Skin of body (tissue), 2 donors: ENCODE results near the gene PRKACA. TPM values are rescaled to one million over a fixed set of nuclear protein-coding genes. Genes with fewer than 3 reads are reported as not detected.

Experiments
- DNase-seq: peaks from one replicate; lab custom pipeline; 2025; lab: John Stamatoyannopoulos, UW
- total RNA-seq: library from RNA; depleted of rRNA; stranded (reverse); fragments of >200 nt; gene quantifications from one replicate; pipeline ENCODE4 v1.2.3, GENCODE V29; 2014

The PRKACA gene
- total RNA-seq, 1 donor from 2014 or later = 35.0 TPM

- no peak for DNase-seq
Measured at GRCh38 chr19:14094854-14095253, 22.7 kb downstream of the PRKACA start.

GRCh38 chr19:14093117-14093823 is 24.3 kb downstream of the PRKACA start:
- DNase-seq = no peak

- no peak for DNase-seq
Measured at GRCh38 chr19:14091813-14092462, 25.6 kb downstream of the PRKACA start.

- peak; percentile 76 for DNase-seq
Measured at GRCh38 chr19:14091081-14091812, 26.3 kb downstream of the PRKACA start.

GRCh38 chr19:14090509-14091080 is 27.0 kb downstream of the PRKACA start, which contains the start of gene SAMD1:
Gene SAMD1 (minus strand): TSS chr19:14090751.
- DNase-seq = peak; percentile 90

- DNase-seq = no peak
Measured at GRCh38 chr19:14089662-14090508, 27.7 kb downstream of the PRKACA start.

- no peak for DNase-seq
Measured at GRCh38 chr19:14089412-14089661, 28.2 kb downstream of the PRKACA start.

GRCh38 chr19:14088634-14089411 is 28.7 kb downstream of the PRKACA start:
- DNase-seq = no peak

GRCh38 chr19:14086098-14086497 is 31.5 kb downstream of the PRKACA start:
- DNase-seq = no peak

- DNase-seq = no peak
Measured at GRCh38 chr19:14085309-14085995, 32.1 kb downstream of the PRKACA start, which contains the start of gene C19orf67. Gene C19orf67 (minus strand): TSS chr19:14085783. CDS start chr19:14085627, 156 bp downstream.

GRCh38 chr19:14082675-14082960 is 34.9 kb downstream of the PRKACA start:
- DNase-seq = no peak

- DNase-seq = no peak
Measured at GRCh38 chr19:14081797-14082674, 35.5 kb downstream of the PRKACA start.

- peak; percentile 100 for DNase-seq
Measured at GRCh38 chr19:14080887-14081796, 36.4 kb downstream of the PRKACA start.

- DNase-seq = no peak
Measured at GRCh38 chr19:14078411-14078810, 39.2 kb downstream of the PRKACA start.

- no peak for DNase-seq
Measured at GRCh38 chr19:14073925-14074838, 43.4 kb downstream of the PRKACA start.

- DNase-seq = peak; percentile 63
Measured at GRCh38 chr19:14073261-14073924, 44.2 kb downstream of the PRKACA start.
